KOPT-K1 (cell line): ENCODE measurements around the gene CALCOCO2.
"Not testable (repeated sequence)": the region's sequence is repeated elsewhere in the genome, so short reads cannot be mapped to it uniquely, and the experiment has no call there.

Source experiments
- H3K27ac ChIP-seq: fragments of 200-600 bp; sonication (generic); 2 replicates; pipeline ENCODE4 v1.5.1; 2016; ENCODE audit warnings: antibody characterized with exemption, mild to moderate bottlenecking, low read depth, low read length; ENCODE audit not compliant: poor library complexity, severe bottlenecking
- H3K36me3 ChIP-seq: fragments of 200-600 bp; sonication (generic); 2 replicates; pipeline ENCODE4 v1.5.1; 2017; ENCODE audit warnings: antibody characterized with exemption, mild to moderate bottlenecking, low read length, moderate library complexity; ENCODE audit not compliant: insufficient read depth
- H3K9me3 ChIP-seq: fragments of 200-600 bp; sonication (generic); 2 replicates; pipeline ENCODE4 v1.5.1; 2017; ENCODE audit warnings: antibody characterized with exemption, low read length, mild to moderate bottlenecking; ENCODE audit not compliant: insufficient read depth, poor library complexity, severe bottlenecking

CALCOCO2 gene

GRCh38 chr17:48815311-48815710 is 15.5 kb upstream of the CALCOCO2 start:
- Histone ChIP-seq H3K27ac (no peak overlapping the region), H3K9me3 (no peaks in the 10 kb centered on the region), H3K36me3 (no peaks in the 10 kb centered on the region)

- H3K36me3 ChIP-seq = no peaks in the 10 kb centered on the region
- H3K27ac ChIP-seq = no peak overlapping the region
- no peaks in the 10 kb centered on the region for H3K9me3 ChIP-seq
Measured at GRCh38 chr17:48816438-48816773, 14.4 kb upstream of the CALCOCO2 start.

- Histone ChIP-seq H3K27ac (no peak within 1 kb of the TSS), H3K9me3 (no peaks in the 10 kb centered on the region)
Measured at GRCh38 chr17:48816774-48817590, 13.9 kb upstream of the CALCOCO2 start, which contains the start of gene TTLL6. TTLL6 (minus strand) TSS chr17:48817229; CDS start chr17:48817072, 157 bp downstream.

GRCh38 chr17:48818361-48818841 is 12.4 kb upstream of the CALCOCO2 start:
- Histone ChIP-seq H3K36me3 (no peaks in the 10 kb centered on the region), H3K27ac (no peak overlapping the region), H3K9me3 (no peaks in the 10 kb centered on the region)

More at GRCh38 chr17:48816774-48817590, 13.9 kb upstream of the CALCOCO2 start, which contains the start of gene TTLL6:
- H3K36me3 ChIP-seq = no peaks in the 10 kb centered on the region

- H3K9me3 ChIP-seq = no peaks in the 10 kb centered on the region
- no peak overlapping the region for H3K27ac ChIP-seq
- H3K36me3 ChIP-seq = no peaks in the 10 kb centered on the region
Measured at GRCh38 chr17:48819466-48819865, 11.4 kb upstream of the CALCOCO2 start.

GRCh38 chr17:48820936-48821335 is 9.9 kb upstream of the CALCOCO2 start:
- H3K9me3 ChIP-seq, H3K36me3 ChIP-seq, H3K27ac ChIP-seq: not testable (repeated sequence)

- Histone ChIP-seq H3K27ac (no peak overlapping the region), H3K36me3 (no peaks in the 10 kb centered on the region), H3K9me3 (no peaks in the 10 kb centered on the region)
Measured at GRCh38 chr17:48825446-48826381, 5.1 kb upstream of the CALCOCO2 start.

GRCh38 chr17:48831549-48831883 is 681 bp downstream of the CALCOCO2 start:
- Histone ChIP-seq H3K36me3 (no peaks in the 10 kb centered on the region), H3K27ac (peak overlapping the region; percentile 80), H3K9me3 (no peaks in the 10 kb centered on the region)

- no peaks in the 10 kb centered on the region for H3K36me3 ChIP-seq
Measured at GRCh38 chr17:48834973-48835372, 4.1 kb downstream of the CALCOCO2 start.

GRCh38 chr17:48835971-48836370 is 5.1 kb downstream of the CALCOCO2 start:
- Histone ChIP-seq H3K36me3 (no peaks in the 10 kb centered on the region), H3K9me3 (no peaks in the 10 kb centered on the region), H3K27ac (peak overlapping the region; percentile 6)

More at GRCh38 chr17:48834973-48835372, 4.1 kb downstream of the CALCOCO2 start:
- Histone ChIP-seq H3K27ac (no peak overlapping the region), H3K9me3 (no peaks in the 10 kb centered on the region)

- peak overlapping the region; percentile 59 for H3K27ac ChIP-seq
- not testable (repeated sequence) for H3K9me3 ChIP-seq, H3K36me3 ChIP-seq
Measured at GRCh38 chr17:48837458-48837857, 6.6 kb downstream of the CALCOCO2 start.

GRCh38 chr17:48840441-48840840 is 9.6 kb downstream of the CALCOCO2 start:
- peak overlapping the region; percentile 56 for H3K27ac ChIP-seq
- peaks cover 34% of the 10 kb centered on the region for H3K36me3 ChIP-seq
- H3K9me3 ChIP-seq = no peaks in the 10 kb centered on the region

GRCh38 chr17:48841395-48841831 is 10.6 kb downstream of the CALCOCO2 start:
- Histone ChIP-seq H3K9me3 (no peaks in the 10 kb centered on the region), H3K27ac (peak overlapping the region; percentile 56), H3K36me3 (peaks cover 42% of the 10 kb centered on the region)

- Histone ChIP-seq H3K27ac (no peak overlapping the region), H3K9me3 (no peaks in the 10 kb centered on the region), H3K36me3 (peaks cover 52% of the 10 kb centered on the region)
Measured at GRCh38 chr17:48842746-48843145, 11.9 kb downstream of the CALCOCO2 start.

- Histone ChIP-seq H3K27ac (no peak overlapping the region), H3K9me3 (no peaks in the 10 kb centered on the region), H3K36me3 (peaks cover 58% of the 10 kb centered on the region)
Measured at GRCh38 chr17:48843187-48843900, 12.5 kb downstream of the CALCOCO2 start.
